NCI-H1417 treated with DMSO at 0.1 percent for 48 hours (cell line): Measurements from ENCODE around the gene PPARGC1A.
A peak's percentile ranks its signal among the peaks of the same experiment; 100 is the strongest.

ENCODE experiments used
- DNase-seq: peaks from one replicate; lab custom pipeline; 2025; lab: John Stamatoyannopoulos, UW

Gene PPARGC1A

DNA sequence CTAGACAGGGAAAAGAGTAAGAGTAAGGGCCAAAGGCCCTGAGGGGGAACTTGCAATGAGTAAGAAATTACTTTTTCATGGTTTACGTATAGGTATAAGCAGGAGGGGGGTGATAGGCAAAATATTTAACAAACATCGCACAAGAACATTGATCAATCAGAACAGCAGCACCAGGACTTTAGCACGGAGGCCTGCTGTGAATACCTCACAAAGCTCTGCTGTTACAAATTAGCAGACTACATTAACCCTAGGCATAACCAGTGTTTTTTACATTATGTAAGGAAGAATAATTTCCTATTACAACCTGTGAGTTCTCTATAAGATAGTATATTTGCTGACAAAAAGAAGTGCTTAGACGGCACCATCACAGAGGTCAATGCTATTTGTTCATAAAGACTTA, 44.9 kb downstream of the PPARGC1A start:
- no peak for DNase-seq

DNA sequence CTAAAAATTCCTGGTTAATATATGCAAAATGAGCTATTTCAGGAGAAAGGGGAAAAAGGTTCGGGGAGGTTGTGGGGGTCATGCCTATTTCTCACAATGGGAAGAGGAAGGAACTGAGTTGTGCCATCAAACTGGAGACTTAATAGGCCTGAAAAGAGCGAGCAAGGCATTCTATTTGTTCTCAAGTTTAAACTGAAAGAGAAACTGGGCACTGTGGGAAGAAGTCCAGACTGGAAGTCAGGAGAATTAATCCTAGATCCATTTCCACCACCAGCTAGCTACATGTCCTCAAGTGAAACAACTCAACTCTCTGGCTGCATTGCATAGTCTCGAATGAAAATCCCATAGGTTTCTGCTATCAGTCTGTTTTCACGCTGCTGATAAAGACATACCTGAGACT, 50.6 kb downstream of the PPARGC1A start:
- no peak for DNase-seq

DNA sequence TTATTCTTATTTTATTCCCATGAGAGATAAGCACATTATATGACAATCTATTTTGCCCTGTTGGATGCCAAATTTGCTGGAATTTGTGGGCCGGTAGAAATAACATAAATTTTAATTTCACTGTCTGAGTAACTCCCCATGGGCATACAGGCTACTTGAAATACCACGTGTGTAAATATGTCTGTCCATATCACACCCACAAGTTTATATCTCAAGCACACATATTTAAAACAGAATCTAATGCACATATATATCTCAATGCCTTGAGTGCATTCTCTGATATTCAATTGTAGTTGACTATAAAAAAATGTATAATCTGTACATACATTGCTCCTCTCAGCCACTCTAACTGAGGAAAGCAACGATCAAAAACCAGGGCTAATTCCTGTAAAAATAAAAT, 51.2 kb downstream of the PPARGC1A start:
- no peak for DNase-seq

DNA sequence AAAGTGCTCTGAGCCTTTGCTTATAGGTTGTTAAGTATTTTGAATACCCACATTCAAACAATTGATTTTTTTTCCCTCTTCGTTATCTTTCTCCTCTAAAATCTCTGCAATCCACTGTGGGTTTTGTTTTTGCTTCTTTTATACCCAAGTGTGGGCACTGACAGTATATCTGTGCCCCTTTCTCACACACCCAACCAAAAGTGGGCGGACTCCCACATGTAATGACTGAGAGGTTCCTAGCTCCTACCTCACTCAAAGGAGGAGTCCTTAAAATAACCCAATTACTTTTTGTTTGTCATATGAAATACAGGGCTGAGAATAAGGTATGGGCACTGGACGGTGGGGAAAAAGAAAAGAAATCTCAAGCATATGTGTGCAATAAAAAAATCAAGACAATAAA, 51.7 kb downstream of the PPARGC1A start:
- DNase-seq, result no peak

- DNase-seq, result no peak
Observed at GRCh38 chr4:23837371-23837770, 52.5 kb downstream of the PPARGC1A start.

DNA sequence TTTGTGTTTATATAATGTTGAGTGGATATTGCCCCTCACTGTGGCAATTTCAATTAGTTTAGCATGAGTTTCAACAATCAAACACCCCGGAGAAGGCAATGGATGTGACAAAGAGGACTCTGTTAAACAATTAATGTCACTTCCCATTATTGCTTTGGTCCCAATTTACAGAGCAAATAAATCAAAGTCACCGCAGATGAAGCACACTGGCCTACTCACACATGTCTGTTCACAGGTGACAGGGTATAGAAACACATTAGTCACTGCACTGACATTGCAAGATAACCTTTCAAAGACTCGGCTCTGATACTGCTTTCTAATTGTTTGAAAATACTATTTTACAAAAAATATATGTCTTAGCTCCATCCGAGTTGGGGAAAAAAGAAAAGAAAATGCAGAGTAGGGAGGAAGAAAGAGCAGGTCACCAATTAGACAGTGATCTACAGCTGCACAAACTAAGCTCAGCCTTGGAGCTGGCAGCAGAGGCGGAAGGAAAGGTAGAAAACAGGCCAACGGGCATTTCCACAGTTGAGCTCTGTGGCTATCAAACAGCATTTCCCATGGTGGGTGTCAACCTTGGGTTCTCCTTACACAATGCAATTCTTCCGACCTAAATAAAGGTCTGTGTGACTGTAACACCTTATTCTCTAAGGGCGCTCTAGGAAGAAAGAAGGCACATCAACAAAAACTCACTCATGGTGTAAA, 53.9 kb downstream of the PPARGC1A start:
- DNase-seq, result peak; percentile 62

- DNase-seq, result peak; percentile 54
Observed at GRCh38 chr4:23828779-23829178, 61.1 kb downstream of the PPARGC1A start.

GRCh38 chr4:23828020-23828715, 61.7 kb downstream of the PPARGC1A start:
- DNase-seq, result no peak

GRCh38 chr4:23822181-23822580, 67.7 kb downstream of the PPARGC1A start:
- DNase-seq, result no peak

- DNase-seq, result no peak
Observed at GRCh38 chr4:23819041-23819511, 70.8 kb downstream of the PPARGC1A start.

DNA sequence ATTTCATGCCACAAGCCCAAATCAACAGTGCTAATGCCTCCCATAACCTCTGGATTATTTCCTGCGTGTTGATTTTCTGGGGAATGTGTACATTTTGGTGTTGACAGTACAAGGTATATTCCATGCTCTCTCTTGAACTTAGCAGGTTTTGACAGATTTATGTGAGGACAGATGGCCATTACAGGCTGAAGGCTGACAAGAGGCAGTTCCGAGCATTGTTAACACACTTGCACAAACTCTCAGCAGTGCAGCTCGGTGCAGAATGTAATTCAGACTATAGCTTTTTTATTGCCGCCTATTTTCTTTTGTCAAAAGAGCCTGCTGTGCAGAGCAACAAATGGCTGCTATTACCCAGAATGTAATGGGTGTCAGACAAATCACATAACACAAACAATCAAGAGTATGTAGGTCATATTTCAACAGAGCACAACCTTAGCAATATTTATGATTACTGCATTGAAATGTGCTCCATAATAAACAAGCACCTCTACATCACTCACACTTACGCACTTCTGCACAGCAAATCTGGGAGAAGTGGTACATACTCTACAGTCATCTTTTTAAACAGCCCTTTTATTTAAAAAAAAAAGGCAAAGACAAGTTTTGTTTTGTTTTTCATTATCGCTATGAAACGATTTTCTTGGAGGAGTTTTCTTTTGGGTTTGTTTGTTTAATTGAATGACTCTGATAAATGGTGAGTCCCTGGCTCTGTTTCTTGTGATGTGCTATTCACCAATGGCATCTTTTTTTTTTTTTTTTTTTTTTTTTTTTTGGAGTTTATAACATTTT, 71.6 kb downstream of the PPARGC1A start:
- peak; percentile 95 for DNase-seq

GRCh38 chr4:23814996-23815660, 74.7 kb downstream of the PPARGC1A start:
- no peak for DNase-seq

GRCh38 chr4:23814587-23814986, 75.3 kb downstream of the PPARGC1A start:
- no peak for DNase-seq

- DNase-seq, result no peak
Observed at GRCh38 chr4:23811161-23811560, 78.7 kb downstream of the PPARGC1A start.

GRCh38 chr4:23805450-23805851, 84.4 kb downstream of the PPARGC1A start:
- DNase-seq, result no peak

GRCh38 chr4:23789762-23790161, 100.1 kb downstream of the PPARGC1A start:
- no peak for DNase-seq

- no peak for DNase-seq
Observed at GRCh38 chr4:23788460-23788859, 101.4 kb downstream of the PPARGC1A start.

DNA sequence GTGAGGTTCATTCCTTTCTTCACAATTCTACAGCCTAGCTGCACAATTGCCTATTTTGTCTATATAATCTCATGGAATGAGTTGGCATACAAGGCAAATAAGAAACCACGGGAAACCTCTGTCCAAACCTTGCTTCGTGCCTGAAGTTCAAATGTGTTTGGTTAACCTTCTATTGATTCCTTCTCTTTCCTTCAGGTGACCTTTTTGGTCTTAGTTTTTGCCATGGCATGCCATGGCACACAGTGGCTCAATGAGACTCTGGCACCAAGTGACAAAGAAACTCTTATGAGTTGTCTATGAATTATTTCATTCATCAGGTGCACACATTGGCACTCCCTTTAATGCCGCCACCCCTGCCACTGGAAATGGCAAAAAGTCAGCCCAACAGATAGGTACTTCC, 101.8 kb downstream of the PPARGC1A start:
- no peak for DNase-seq

DNA sequence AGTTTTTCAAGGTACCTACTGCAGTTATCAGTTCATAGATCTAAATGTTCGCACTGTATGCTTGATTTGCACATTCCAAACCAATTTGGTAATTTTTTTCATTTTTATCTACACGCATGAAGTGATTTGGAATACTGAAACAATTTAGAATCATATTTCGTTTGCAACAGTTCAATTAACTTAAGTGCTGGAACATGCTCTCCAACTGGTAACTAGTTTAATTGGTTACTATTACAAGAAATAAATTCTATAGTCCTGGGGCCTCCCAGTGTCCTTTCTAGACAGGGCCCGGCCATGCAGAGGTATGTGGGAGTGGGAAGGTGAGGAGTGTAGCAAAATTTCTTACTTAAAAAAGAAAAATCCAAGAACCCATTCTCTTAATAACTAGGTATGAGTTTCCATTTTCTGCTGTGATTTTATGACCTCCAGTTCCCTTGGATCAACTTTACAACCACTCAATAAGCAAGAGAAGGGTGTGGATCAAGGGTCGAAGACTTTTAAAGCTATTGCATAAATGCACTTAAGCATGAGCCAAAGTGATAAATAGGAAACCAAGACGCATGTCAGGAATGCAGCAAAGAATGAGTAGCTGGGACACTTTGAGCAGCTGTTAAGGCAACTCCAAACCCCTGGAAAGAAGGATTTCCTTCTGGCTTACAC, 106.9 kb downstream of the PPARGC1A start:
- no peak for DNase-seq

- no peak for DNase-seq
Observed at GRCh38 chr4:23779839-23780238, 110.0 kb downstream of the PPARGC1A start.

GRCh38 chr4:23779422-23779821, 110.4 kb downstream of the PPARGC1A start:
- DNase-seq, result no peak

- no peak for DNase-seq
Observed at GRCh38 chr4:23775694-23776093, 114.2 kb downstream of the PPARGC1A start.
